WTC11 (cell line): Measurements from ENCODE around the gene TBX10. TPM values are rescaled to one million over a fixed set of nuclear protein-coding genes. Genes with fewer than 3 reads are reported as not detected.
A peak's percentile ranks its signal among the peaks of the same experiment; 100 is the strongest.
"Not testable (repeated sequence)": the region's sequence is repeated elsewhere in the genome, so short reads cannot be mapped to it uniquely, and the experiment has no call there.

Source experiments
- ATAC-seq: fragments of 200-7000 bp; cut with Tn5 transposase; 2 replicates; pipeline ENCODE4 v1.10.0; 2021; ENCODE audit warnings: mild to moderate bottlenecking, moderate library complexity
- CTCF ChIA-PET: fragments of 300-600 bp; sonication (Branson Sonifier 250); formaldehyde crosslinking; loops from one replicate; lab custom pipeline; 2021; ENCODE audit warnings: antibody characterized with exemption; lab: Charles Lee
- POLR2A ChIA-PET: fragments of 350-600 bp; sonication (Branson Sonifier 250); formaldehyde crosslinking; loops from one replicate; lab custom pipeline; 2021; ENCODE audit warnings: antibody characterized with exemption; lab: Charles Lee
- DNase-seq: peaks from one replicate; pipeline ENCODE4 v3.0.0; 2021; ENCODE audit warnings: low spot score
- H3K27ac Mint-ChIP-seq: 2 replicates; pipeline ENCODE4 v1.8.0; 2021; ENCODE audit warnings: mixed read lengths
- H3K27me3 Mint-ChIP-seq: 2 replicates; pipeline ENCODE4 v1.8.0; 2021; ENCODE audit warnings: low read depth, mild to moderate bottlenecking, moderate library complexity, mixed read lengths
- H3K36me3 Mint-ChIP-seq: 2 replicates; pipeline ENCODE4 v1.8.0; 2021; ENCODE audit warnings: mixed read lengths
- H3K4me1 Mint-ChIP-seq: 2 replicates; pipeline ENCODE4 v1.8.0; 2022; ENCODE audit warnings: mixed read lengths
- H3K4me3 Mint-ChIP-seq: 2 replicates; pipeline ENCODE4 v1.8.0; 2021; ENCODE audit warnings: mild to moderate bottlenecking, moderate library complexity, mixed read lengths
- H3K9me3 Mint-ChIP-seq: 2 replicates; pipeline ENCODE4 v1.8.0; 2021; ENCODE audit warnings: mixed read lengths
- AR ChIP-seq: fragments of 250-450 bp; sonication (Bioruptor Pico); IDR thresholded peaks from 2 replicates; pipeline ENCODE4 v1.9.0; 2021; ENCODE audit warnings: mild to moderate bottlenecking
- ATF6 ChIP-seq: sonication (generic); formaldehyde crosslinking; IDR thresholded peaks from 2 replicates; pipeline ENCODE4 v1.8.1; 2023; ENCODE audit warnings: mild to moderate bottlenecking, missing genetic modification reagents
- CTCF ChIP-seq: fragments of 200-600 bp; IDR thresholded peaks from 2 replicates; pipeline ENCODE4 v1.8.0; 2022; ENCODE audit warnings: antibody characterized with exemption
- E2F5 ChIP-seq: sonication (generic); formaldehyde crosslinking; IDR thresholded peaks from 2 replicates; pipeline ENCODE4 v1.8.1; 2022; ENCODE audit warnings: mild to moderate bottlenecking, moderate library complexity, missing genetic modification reagents
- EMX1 ChIP-seq: fragments of 250-450 bp; sonication (Bioruptor Pico); IDR thresholded peaks from 2 replicates; pipeline ENCODE4 v1.8.0; 2021; ENCODE audit warnings: mild to moderate bottlenecking
- ESRRA ChIP-seq: sonication (generic); formaldehyde crosslinking; IDR thresholded peaks from 2 replicates; pipeline ENCODE4 v1.8.1; 2022; ENCODE audit warnings: mild to moderate bottlenecking, missing genetic modification reagents, borderline replicate concordance
- FOXP1 ChIP-seq: sonication (generic); formaldehyde crosslinking; IDR thresholded peaks from 2 replicates; pipeline ENCODE4 v1.8.0; 2022; ENCODE audit warnings: missing genetic modification reagents, mild to moderate bottlenecking, moderate library complexity, borderline replicate concordance
- HMGA2 ChIP-seq: fragments of 250-450 bp; sonication (Bioruptor Pico); IDR thresholded peaks from 2 replicates; pipeline ENCODE4 v1.4.0; 2021; ENCODE audit warnings: mild to moderate bottlenecking, moderate library complexity
- JAZF1 ChIP-seq: fragments of 250-450 bp; sonication (Bioruptor Pico); IDR thresholded peaks from 2 replicates; pipeline ENCODE4 v1.9.0; 2021; ENCODE audit warnings: moderate library complexity, mild to moderate bottlenecking, inconsistent platforms
- KAT7 ChIP-seq: sonication (generic); formaldehyde crosslinking; IDR thresholded peaks from 2 replicates; pipeline ENCODE4 v1.8.1; 2023; ENCODE audit warnings: missing genetic modification reagents, mild to moderate bottlenecking, borderline replicate concordance
- MAX ChIP-seq: sonication (generic); formaldehyde crosslinking; IDR thresholded peaks from 2 replicates; pipeline ENCODE4 v1.8.0; 2022; ENCODE audit warnings: mild to moderate bottlenecking, missing genetic modification reagents
- SMAD4 ChIP-seq: sonication (generic); formaldehyde crosslinking; IDR thresholded peaks from 2 replicates; pipeline ENCODE4 v1.8.0; 2022; ENCODE audit warnings: mild to moderate bottlenecking, missing genetic modification reagents
- SP1 ChIP-seq: sonication (generic); formaldehyde crosslinking; conservative IDR thresholded peaks from 2 replicates; pipeline ENCODE4 v1.8.1; 2022; ENCODE audit warnings: missing genetic modification reagents
- ZNF317 ChIP-seq: sonication (generic); formaldehyde crosslinking; IDR thresholded peaks from 2 replicates; pipeline ENCODE4 v1.8.1; 2023; ENCODE audit warnings: low read depth, mild to moderate bottlenecking, moderate library complexity, missing genetic modification reagents, borderline replicate concordance
- ZNF396 ChIP-seq: fragments of 250-450 bp; sonication (Bioruptor Pico); IDR thresholded peaks from 2 replicates; pipeline ENCODE4 v1.8.0; 2021; ENCODE audit warnings: mild to moderate bottlenecking, moderate library complexity, borderline replicate concordance
- ZNF425 ChIP-seq: fragments of 250-450 bp; sonication (Bioruptor Pico); conservative IDR thresholded peaks from 2 replicates; pipeline ENCODE4 v1.9.0; 2021; ENCODE audit warnings: mild to moderate bottlenecking
- total RNA-seq: library from RNA; stranded (reverse); gene quantifications from 3 replicates; pipeline ENCODE4 v1.2.3, GENCODE V29; 2021

Gene TBX10
- total RNA-seq, 1 experiment from 2014 or later = not detected

- Mint-ChIP-seq H3K4me3 (no peak overlapping the region), H3K4me1 (no peaks in the 10 kb centered on the region), H3K27ac (no peak overlapping the region; the same call in 1 of the 2 replicates), H3K9me3 (peaks cover 15% of the 10 kb centered on the region), H3K27me3 (no peaks in the 10 kb centered on the region), H3K36me3 (peaks cover 15% of the 10 kb centered on the region)
- ChIA-PET POLR2A (interaction anchor here (0.5 kb wide), 2 partner anchors 10 to 1262 kb away, joined by 3 to 4 read pairs; no protein-coding TSS in a partner anchor), CTCF (interaction anchor here (1.3 to 2.0 kb wide), 2 partner anchors 23 to 33 kb away, joined by 3 to 8 read pairs; partner anchors contain the start of genes NUDT8 and TBX10)
- ATAC-seq (no peak), DNase-seq (no peak)
- no peak for TF ChIP-seq MAX (CRISPR knock-in tag)
- TF ChIP-seq SP1 (CRISPR knock-in tag) = no peak
- no peak for TF ChIP-seq ATF6 (CRISPR knock-in tag)
Measured at GRCh38 chr11:67662142-67662834, 22.7 kb upstream of the TBX10 start.

GRCh38 chr11:67660752-67661151, 21.2 kb upstream of the TBX10 start:
- H3K27me3 Mint-ChIP-seq, H3K4me1 Mint-ChIP-seq, H3K4me3 Mint-ChIP-seq, POLR2A ChIA-PET, DNase-seq, ATAC-seq, H3K27ac Mint-ChIP-seq: not testable (repeated sequence)
- peaks cover 24% of the 10 kb centered on the region for H3K36me3 Mint-ChIP-seq
- H3K9me3 Mint-ChIP-seq = peaks cover 23% of the 10 kb centered on the region
- CTCF ChIA-PET = interaction anchor here (2.9 kb wide), 1 partner anchor 31 kb away, joined by 34 read pairs; the partner anchor contains the start of gene NUDT8

GRCh38 chr11:67659651-67660165, 20.1 kb upstream of the TBX10 start:
- CTCF ChIA-PET = interaction anchor here (0.6 to 2.9 kb wide), 19 partner anchors 8 to 83 kb away, joined by 3 to 34 read pairs (median 4); partner anchors contain the start of genes ACY3, ALDH3B2, NUDT8 and TBX10
- H3K27ac Mint-ChIP-seq, H3K4me1 Mint-ChIP-seq, DNase-seq: not testable (repeated sequence)
- peaks cover 26% of the 10 kb centered on the region for H3K36me3 Mint-ChIP-seq
- peak; percentile 7; the same call in 1 of the 2 replicates for TF ChIP-seq CTCF
- TF ChIP-seq, all 79 proteins: peak for 1; not testable (repeated sequence) for 78
- ATAC-seq, H3K27me3 Mint-ChIP-seq, H3K4me3 Mint-ChIP-seq: not testable (repeated sequence)
- POLR2A ChIA-PET = interaction anchor here (0.6 kb wide), 1 partner anchor 1083 kb away, joined by 4 read pairs; no protein-coding TSS in a partner anchor
- H3K9me3 Mint-ChIP-seq = peaks cover 29% of the 10 kb centered on the region

- peaks cover 34% of the 10 kb centered on the region for H3K9me3 Mint-ChIP-seq
- peaks cover 30% of the 10 kb centered on the region for H3K36me3 Mint-ChIP-seq
- ATAC-seq (no peak), DNase-seq (no peak)
- no peak overlapping the region for H3K27ac Mint-ChIP-seq
- ChIA-PET CTCF (interaction anchor here (1.0 kb wide), 1 partner anchor 9 kb away, joined by 3 read pairs; no protein-coding TSS in a partner anchor), POLR2A (no interaction called here)
- H3K4me1 Mint-ChIP-seq = no peaks in the 10 kb centered on the region
- no peaks in the 10 kb centered on the region; the same call in 1 of the 2 replicates for H3K27me3 Mint-ChIP-seq
- no peak overlapping the region for H3K4me3 Mint-ChIP-seq
- TF ChIP-seq HMGA2 (no peak), EMX1 (CRISPR knock-in tag) (no peak), AR (CRISPR knock-in tag) (no peak), E2F5 (CRISPR knock-in tag) (no peak), SMAD4 (CRISPR knock-in tag) (no peak), FOXP1 (CRISPR knock-in tag) (no peak), JAZF1 (CRISPR knock-in tag) (no peak), ZNF396 (CRISPR knock-in tag) (no peak), KAT7 (CRISPR knock-in tag) (no peak), ZNF317 (CRISPR knock-in tag) (no peak), ESRRA (CRISPR knock-in tag) (no peak), ZNF425 (CRISPR knock-in tag) (no peak)
Measured at GRCh38 chr11:67657300-67657699, 17.7 kb upstream of the TBX10 start.
